Brain microvascular endothelial cell (primary cell): ENCODE measurements around the gene FMC1.
"Not testable (repeated sequence)": the region's sequence is repeated elsewhere in the genome, so short reads cannot be mapped to it uniquely, and the experiment has no call there.

ENCODE experiments used
- DNase-seq: peaks from one replicate; pipeline ENCODE4 v3.0.0-alpha.2; 2020
- H3K27ac ChIP-seq: fragments of 250-450 bp; sonication (Bioruptor Pico); 2 replicates; pipeline ENCODE4 v1.5.1; 2020; ENCODE audit warnings: mild to moderate bottlenecking, moderate library complexity
- H3K27me3 ChIP-seq: fragments of 250-450 bp; sonication (Bioruptor Pico); replicated peaks from 2 replicates; pipeline ENCODE4 v1.5.1; 2020; ENCODE audit warnings: mild to moderate bottlenecking
- H3K36me3 ChIP-seq: fragments of 250-450 bp; sonication (Bioruptor Pico); replicated peaks from 2 replicates; pipeline ENCODE4 v1.5.1; 2020; ENCODE audit warnings: mild to moderate bottlenecking
- H3K4me3 ChIP-seq: 2 replicates; pipeline ENCODE4 v1.5.1; 2011; ENCODE audit warnings: low read depth, mild to moderate bottlenecking, control low read depth, low read length, moderate library complexity
- CTCF ChIP-seq: IDR thresholded peaks from 2 replicates; pipeline ENCODE4 v1.5.1; 2011; ENCODE audit warnings: low read depth, mild to moderate bottlenecking, moderate library complexity, low read length, control low read depth, inconsistent platforms; ENCODE audit errors: missing control alignments
- in situ Hi-C: cut with HindIII; loops from 2 replicates; pipeline ENCODE4 v1.10.0; 2017; ENCODE audit warnings: low sequenced_read_pairs, low pct_ligation_motif_present

The FMC1 gene

GRCh38 chr7:139297795-139298194 is 43.3 kb upstream of the FMC1 start:
- in situ Hi-C loops, result no loop called here
- Histone ChIP-seq H3K4me3 (no peak overlapping the region), H3K27me3 (no peaks in the 10 kb centered on the region), H3K27ac (no peak overlapping the region), H3K36me3 (no peaks in the 10 kb centered on the region)
- no peak for TF ChIP-seq CTCF
- no peak for DNase-seq

GRCh38 chr7:139299296-139299695 is 41.8 kb upstream of the FMC1 start:
- Histone ChIP-seq H3K27ac (no peak overlapping the region), H3K36me3 (no peaks in the 10 kb centered on the region), H3K27me3 (no peaks in the 10 kb centered on the region), H3K4me3 (no peak overlapping the region)
- in situ Hi-C loops, result no loop called here
- no peak for TF ChIP-seq CTCF
- DNase-seq, result no peak

DNA sequence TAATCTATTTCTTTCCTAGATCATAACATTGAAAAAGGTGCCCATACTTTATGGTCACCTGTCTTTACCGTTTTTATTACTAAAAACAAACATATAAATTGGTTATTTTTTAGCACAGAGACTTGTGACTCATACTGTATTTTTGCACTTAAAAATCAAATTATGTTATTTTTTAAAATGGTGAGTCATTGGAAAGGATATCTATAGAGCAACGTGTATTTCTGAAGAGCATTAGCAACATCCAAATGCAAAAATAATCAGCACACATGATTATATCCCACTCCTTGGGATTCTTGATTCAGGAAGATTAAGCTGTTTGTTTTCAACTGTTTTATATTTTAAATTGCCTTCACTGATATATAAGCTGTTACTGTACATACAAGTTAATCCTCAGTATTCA is 40.7 kb upstream of the FMC1 start:
- TF ChIP-seq CTCF, result no peak
- no peak for DNase-seq
- Histone ChIP-seq H3K27ac (no peak overlapping the region), H3K36me3 (no peaks in the 10 kb centered on the region), H3K27me3 (no peaks in the 10 kb centered on the region), H3K4me3 (no peak overlapping the region)
- in situ Hi-C loops, result no loop called here

GRCh38 chr7:139304517-139304916 is 36.6 kb upstream of the FMC1 start:
- Histone ChIP-seq H3K27ac (no peak overlapping the region), H3K36me3 (no peaks in the 10 kb centered on the region), H3K4me3 (no peak overlapping the region), H3K27me3 (no peaks in the 10 kb centered on the region)
- in situ Hi-C loops, result no loop called here
- no peak for DNase-seq
- no peak for TF ChIP-seq CTCF

GRCh38 chr7:139317939-139318505 is 23.1 kb upstream of the FMC1 start:
- in situ Hi-C loops, result no loop called here
- no peaks in the 10 kb centered on the region for H3K27me3 ChIP-seq
- no peaks in the 10 kb centered on the region for H3K36me3 ChIP-seq
- TF ChIP-seq CTCF, result no peak
- H3K4me3 ChIP-seq, result no peak overlapping the region
- H3K27ac ChIP-seq, result no peak overlapping the region
- no peak for DNase-seq

DNA sequence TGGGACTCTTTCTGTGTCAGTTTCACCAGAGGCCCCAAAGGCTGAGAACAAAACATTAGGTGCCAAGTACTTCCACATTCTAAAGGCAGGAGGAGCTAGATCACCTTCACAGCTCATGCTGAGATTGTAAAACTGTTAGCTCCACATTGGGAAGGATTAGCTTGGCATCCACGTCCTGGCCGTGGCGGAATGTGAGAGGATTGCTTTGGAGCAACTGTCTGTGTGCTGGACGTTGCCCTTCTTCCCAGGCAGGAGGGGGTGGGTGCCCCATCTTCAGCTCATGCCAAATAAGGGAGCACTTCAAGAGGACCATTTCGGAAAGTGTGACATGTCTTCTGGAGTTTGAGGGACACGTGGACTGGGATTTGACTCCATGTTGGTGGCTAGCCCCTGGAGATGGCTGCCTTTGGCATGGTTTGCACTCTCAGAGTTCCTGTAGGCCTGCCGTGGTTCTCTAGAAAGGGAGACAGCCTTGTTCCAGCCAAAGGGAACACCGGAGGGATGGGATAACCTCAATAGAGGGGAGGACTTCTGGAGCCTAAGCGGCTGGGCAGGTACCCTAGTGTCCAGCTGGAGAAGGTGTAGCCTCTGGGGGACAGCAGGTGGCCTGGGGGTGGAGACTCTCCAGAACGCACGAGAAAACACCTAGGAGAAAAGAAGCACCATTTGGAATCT is 19.9 kb upstream of the FMC1 start:
- TF ChIP-seq CTCF, result peak; percentile 62
- Histone ChIP-seq H3K27ac (no peak overlapping the region), H3K4me3 (no peak overlapping the region), H3K27me3 (no peaks in the 10 kb centered on the region), H3K36me3 (no peaks in the 10 kb centered on the region)
- DNase-seq, result no peak
- in situ Hi-C loops, result no loop called here

GRCh38 chr7:139324709-139325108 is 16.4 kb upstream of the FMC1 start:
- H3K27ac ChIP-seq, H3K4me3 ChIP-seq, DNase-seq, H3K36me3 ChIP-seq, in situ Hi-C loops, H3K27me3 ChIP-seq: not testable (repeated sequence)
